ENCODE results near the gene GSTA2.

GRCh38 chr6:52745764-52746201 lies 17.5 kb downstream of the GSTA2 start:
- TF ChIP-seq CTCF (IDR thresholded peaks at IDR 0.05) (no peak), POLR2A (IDR thresholded peaks at IDR 0.05) (no peak)
